ENCODE data around the gene CUL5.

DNA sequence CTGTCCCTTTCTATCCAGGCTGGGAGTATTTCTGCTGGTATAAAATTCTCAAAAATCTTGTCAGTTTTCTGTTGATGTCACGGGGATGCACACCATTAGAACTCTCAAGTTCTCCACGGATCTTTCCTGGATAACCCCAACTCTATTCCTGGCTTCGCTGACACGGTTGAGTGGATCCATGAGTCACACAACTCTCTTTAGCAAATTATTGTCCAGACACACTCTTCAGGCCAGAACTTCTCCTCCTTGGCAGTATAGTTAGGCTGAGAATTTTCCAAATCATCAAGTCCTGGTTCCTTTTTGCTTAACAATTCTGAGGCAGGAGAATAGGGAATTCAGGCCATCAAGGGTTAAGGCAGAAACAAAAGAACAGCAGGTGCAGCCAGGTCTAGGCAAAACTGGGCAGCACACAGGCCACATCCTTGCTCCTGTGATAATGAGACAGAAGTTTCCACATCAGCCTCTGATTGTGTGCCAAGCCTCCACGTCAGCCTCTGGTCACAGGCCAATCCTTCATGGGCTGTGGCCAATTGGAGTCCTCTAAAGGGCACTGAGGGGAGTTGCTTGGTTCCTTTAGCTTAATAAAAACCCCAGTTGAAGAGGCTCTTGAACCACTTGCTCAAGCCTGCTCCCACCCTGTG lies 106.9 kb downstream of the CUL5 start:
- TF ChIP-seq, protein P1, sequence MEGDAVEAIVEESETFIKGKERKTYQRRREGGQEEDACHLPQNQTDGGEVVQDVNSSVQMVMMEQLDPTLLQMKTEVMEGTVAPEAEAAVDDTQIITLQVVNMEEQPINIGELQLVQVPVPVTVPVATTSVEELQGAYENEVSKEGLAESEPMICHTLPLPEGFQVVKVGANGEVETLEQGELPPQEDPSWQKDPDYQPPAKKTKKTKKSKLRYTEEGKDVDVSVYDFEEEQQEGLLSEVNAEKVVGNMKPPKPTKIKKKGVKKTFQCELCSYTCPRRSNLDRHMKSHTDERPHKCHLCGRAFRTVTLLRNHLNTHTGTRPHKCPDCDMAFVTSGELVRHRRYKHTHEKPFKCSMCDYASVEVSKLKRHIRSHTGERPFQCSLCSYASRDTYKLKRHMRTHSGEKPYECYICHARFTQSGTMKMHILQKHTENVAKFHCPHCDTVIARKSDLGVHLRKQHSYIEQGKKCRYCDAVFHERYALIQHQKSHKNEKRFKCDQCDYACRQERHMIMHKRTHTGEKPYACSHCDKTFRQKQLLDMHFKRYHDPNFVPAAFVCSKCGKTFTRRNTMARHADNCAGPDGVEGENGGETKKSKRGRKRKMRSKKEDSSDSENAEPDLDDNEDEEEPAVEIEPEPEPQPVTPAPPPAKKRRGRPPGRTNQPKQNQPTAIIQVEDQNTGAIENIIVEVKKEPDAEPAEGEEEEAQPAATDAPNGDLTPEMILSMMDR (conservative IDR thresholded peaks at IDR 0.05; ENCODE audit: low read depth, low read length), result no peak
- TF ChIP-seq EZH2 (IDR thresholded peaks at IDR 0.05; ENCODE audit: low read length, unreplicated experiment) (no peak), EZH2phosphoT487 (IDR thresholded peaks at IDR 0.05; ENCODE audit: borderline replicate concordance, low read length) (no peak)

Measured in PC-3 (cell line).